Measurements from ENCODE around the gene MYOT. TPM values are rescaled to one million over a fixed set of nuclear protein-coding genes. Genes with fewer than 3 reads are reported as not detected.

MYOT gene
- total RNA-seq, 3 donors from 2014 or later (not counting 1 experiment from before 2014, with no cell fraction given): not detected

- peaks cover 5% of the 10 kb centered on the region in 2 donors for H3K9me3 Mint-ChIP-seq
- Histone ChIP-seq H3K9me3 (ENCODE audit: control insufficient read depth, insufficient read depth, low read length) (no peaks in the 10 kb centered on the region), H3K4me1 (ENCODE audit: control insufficient read depth, insufficient read depth, low read length) (no peaks in the 10 kb centered on the region), H3K27me3 (ENCODE audit: control insufficient read depth, insufficient read depth, low read length) (no peaks in the 10 kb centered on the region), H3K27ac (ENCODE audit: low read length) (no peak overlapping the region), H3K4me3 (ENCODE audit: low read length) (no peak overlapping the region), H3K36me3 (ENCODE audit: control insufficient read depth, insufficient read depth, low read length) (no peaks in the 10 kb centered on the region)
- no peaks in the 10 kb centered on the region for H3K27me3 Mint-ChIP-seq (ENCODE audit: low read depth in 2 of 2)
- H3K4me3 Mint-ChIP-seq: no peak overlapping the region
- no peak for TF ChIP-seq CTCF (IDR thresholded peaks at IDR 0.05)
- intact Hi-C loops (cut with micrococcal nuclease): no loop called here
- DNase-seq (no peak), ATAC-seq (no peak)
- no peaks in the 10 kb centered on the region for H3K4me1 Mint-ChIP-seq
- no peak overlapping the region for H3K27ac Mint-ChIP-seq
- WGBS (ENCODE audit: insufficient coverage): 92% methylated on average over 1 of the region's 1 CpG
- H3K36me3 Mint-ChIP-seq: peaks cover 12% of the 10 kb centered on the region
Measured at GRCh38 chr5:137822984-137823383, 44.7 kb upstream of the MYOT start.

GRCh38 chr5:137825165-137825564 is 42.5 kb upstream of the MYOT start:
- Mint-ChIP-seq H3K4me1 (no peaks in the 10 kb centered on the region), H3K9me3 (peaks cover 5% of the 10 kb centered on the region in 2 donors), H3K27ac (no peak overlapping the region), H3K27me3 (ENCODE audit: low read depth in 2 of 2) (peaks cover 0 to 5% of the 10 kb centered on the region in 2 donors), H3K4me3 (no peak overlapping the region), H3K36me3 (peaks cover 12% of the 10 kb centered on the region)
- Histone ChIP-seq H3K36me3 (ENCODE audit: control insufficient read depth, insufficient read depth, low read length) (no peaks in the 10 kb centered on the region), H3K27ac (ENCODE audit: low read length) (no peak overlapping the region), H3K27me3 (ENCODE audit: control insufficient read depth, insufficient read depth, low read length) (no peaks in the 10 kb centered on the region), H3K9me3 (ENCODE audit: control insufficient read depth, insufficient read depth, low read length) (no peaks in the 10 kb centered on the region), H3K4me1 (ENCODE audit: control insufficient read depth, insufficient read depth, low read length) (no peaks in the 10 kb centered on the region), H3K4me3 (ENCODE audit: low read length) (no peak overlapping the region)
- WGBS (ENCODE audit: insufficient coverage): 100% methylated on average over 1 of the region's 1 CpG
- DNase-seq (no peak), ATAC-seq (no peak)
- intact Hi-C loops (cut with micrococcal nuclease): no loop called here
- TF ChIP-seq CTCF (IDR thresholded peaks at IDR 0.05): no peak

- Mint-ChIP-seq H3K9me3 (peaks cover 5% of the 10 kb centered on the region in 2 donors), H3K36me3 (peaks cover 12% of the 10 kb centered on the region), H3K27me3 (ENCODE audit: low read depth in 2 of 2) (peaks cover 0 to 5% of the 10 kb centered on the region in 2 donors), H3K4me3 (no peak overlapping the region), H3K4me1 (no peaks in the 10 kb centered on the region), H3K27ac (no peak overlapping the region)
- Histone ChIP-seq H3K4me3 (ENCODE audit: low read length) (no peak overlapping the region), H3K4me1 (ENCODE audit: control insufficient read depth, insufficient read depth, low read length) (no peaks in the 10 kb centered on the region), H3K27ac (ENCODE audit: low read length) (no peak overlapping the region), H3K36me3 (ENCODE audit: control insufficient read depth, insufficient read depth, low read length) (no peaks in the 10 kb centered on the region), H3K27me3 (ENCODE audit: control insufficient read depth, insufficient read depth, low read length) (no peaks in the 10 kb centered on the region), H3K9me3 (ENCODE audit: control insufficient read depth, insufficient read depth, low read length) (no peaks in the 10 kb centered on the region)
- no peak for TF ChIP-seq CTCF (IDR thresholded peaks at IDR 0.05)
- intact Hi-C loops (cut with micrococcal nuclease): no loop called here
- no peak for DNase-seq
- ATAC-seq: no peak
Measured at GRCh38 chr5:137826067-137826466, 41.6 kb upstream of the MYOT start.

GRCh38 chr5:137828180-137828579 is 39.5 kb upstream of the MYOT start:
- H3K4me1 ChIP-seq (ENCODE audit: control insufficient read depth, insufficient read depth, low read length): no peaks in the 10 kb centered on the region
- no peak for TF ChIP-seq CTCF (IDR thresholded peaks at IDR 0.05)
- intact Hi-C loops (cut with micrococcal nuclease): no loop called here
- Mint-ChIP-seq H3K27ac (no peak overlapping the region), H3K4me1 (no peaks in the 10 kb centered on the region), H3K4me3 (no peak overlapping the region), H3K36me3 (peaks cover 12% of the 10 kb centered on the region), H3K9me3 (peaks cover 5% of the 10 kb centered on the region in 2 donors), H3K27me3 (ENCODE audit: low read depth in 2 of 2) (peaks cover 0 to 5% of the 10 kb centered on the region in 2 donors)
- no peaks in the 10 kb centered on the region for H3K9me3 ChIP-seq (ENCODE audit: control insufficient read depth, insufficient read depth, low read length)
- H3K27ac ChIP-seq (ENCODE audit: low read length): no peak overlapping the region
- H3K27me3 ChIP-seq (ENCODE audit: control insufficient read depth, insufficient read depth, low read length): no peaks in the 10 kb centered on the region
- WGBS (ENCODE audit: insufficient coverage): 92% methylated on average over 3 of the region's 3 CpGs
- H3K4me3 ChIP-seq (ENCODE audit: low read length): no peak overlapping the region
- H3K36me3 ChIP-seq (ENCODE audit: control insufficient read depth, insufficient read depth, low read length): no peaks in the 10 kb centered on the region
- DNase-seq (no peak), ATAC-seq (no peak)
